Measurements from ENCODE around the gene FARP2. TPM values are rescaled to one million over a fixed set of nuclear protein-coding genes. Genes with fewer than 3 reads are reported as not detected.

FARP2 gene
- total and polyA plus RNA-seq, 10 of the 15 experiments (the other 5 are each of a cell fraction or from before 2014, with no cell fraction given) = 5.5 to 67.5 (median 36.8) TPM

- TF ChIP-seq ELK1 (IDR thresholded peaks at IDR 0.05; ENCODE audit: low read depth, low read length) (no peak), PKNOX1 (IDR thresholded peaks at IDR 0.05) (no peak), POLR2A (IDR thresholded peaks at IDR 0.05; ENCODE audit: low read depth, low read length) (no peak)
Measured at GRCh38 chr2:241325257-241325656, 30.8 kb upstream of the FARP2 start (continued).

GRCh38 chr2:241329669-241330615, 26.1 kb upstream of the FARP2 start:
- ChIA-PET RAD21 (ENCODE audit: unreplicated experiment) (interaction anchor here (1.1 kb wide), 1 partner anchor 12 kb away, joined by 3 read pairs; no protein-coding TSS in a partner anchor), POLR2A (interaction anchor here (0.5 to 1.4 kb wide), 3 partner anchors 16 to 156 kb away, joined by 3 to 8 read pairs (median 4); no protein-coding TSS in a partner anchor), SMC1A (ENCODE audit: uncharacterized antibody, unreplicated experiment) (interaction anchor here (3.1 kb wide), 1 partner anchor 10 kb away, joined by 13 read pairs; no protein-coding TSS in a partner anchor), CTCF (interaction anchor here (0.5 kb wide), 1 partner anchor 746 kb away, joined by 3 read pairs; no protein-coding TSS in a partner anchor)
- Histone ChIP-seq H3K9ac (ENCODE audit: control insufficient read depth, insufficient read depth, low read length) (no peak overlapping the region), H3K79me2 (ENCODE audit: control insufficient read depth, insufficient read depth, low read length) (peaks cover 22% of the 10 kb centered on the region), H3K4me2 (ENCODE audit: control insufficient read depth, insufficient read depth) (no peak overlapping the region), H4K20me1 (ENCODE audit: control insufficient read depth, insufficient read depth) (no peaks in the 10 kb centered on the region), H3K4me1 (ENCODE audit: control insufficient read depth, insufficient read depth, low read length) (0 out of 2 replicates have a peak, but pooled peaks cover 3% of the 10 kb centered on the region), H3K36me3 (ENCODE audit: control insufficient read depth in 2 of 2, insufficient read depth in 2 of 2, low read length in 1 of 2) (peaks cover 4 to 14% of the 10 kb centered on the region in 2 experiments; a peak in 3 of 4 replicates), H3K27me3 (replicated peaks in 1 of 2; ENCODE audit: control insufficient read depth in 2 of 2, insufficient read depth in 2 of 2, low read length in 1 of 2) (no peaks in the 10 kb centered on the region), H3K9me3 (replicated peaks; ENCODE audit: control insufficient read depth, insufficient read depth, low read length) (no peaks in the 10 kb centered on the region; the same call in 2 of the 3 replicates), H3K4me3 (no peak overlapping the region), H2AFZ (ENCODE audit: control insufficient read depth, low read depth, low read length) (no peak overlapping the region), H3K27ac (ENCODE audit: control insufficient read depth, insufficient read depth) (no peak overlapping the region)
- in situ Hi-C loops (cut with MboI) (no loop called here), intact Hi-C loops (cut with micrococcal nuclease; ENCODE audit: unreplicated experiment) (no loop called here)
- ATAC-seq = no peak
- WGBS (ENCODE audit: insufficient coverage, insufficient replicate concordance, low lambda C conversion rate, missing lambda C conversion rate) = 91% methylated on average over 11 of the region's 11 CpGs
- no peak for DNase-seq (ENCODE audit: low read depth, low spot score)
- FAIRE-seq = no peak
- no TSS peak for BruUV-seq (replicated peaks)
- no peak for TF ChIP-seq ZZZ3 (IDR thresholded peaks at IDR 0.05; ENCODE audit: control insufficient read depth, insufficient read length, low read depth)

Measured in GM12878 (cell line).